Heart left ventricle (tissue), 13 donors: ENCODE data around the gene PLCB4.

Source experiments
- CTCF ChIP-seq, 12 donors: fragments of 200-600 bp; sonication (generic) in 4 of 12; IDR thresholded peaks; one replicate each; pipeline versions ENCODE4 v1.5.0 to v1.8.0; 2018 to 2022; ENCODE audit warnings: antibody characterized with exemption in 12 of 12, mild to moderate bottlenecking in 5 of 12
- POLR2A ChIP-seq, 2 donors: fragments of 450-650 bp; IDR thresholded peaks; one replicate each; pipeline ENCODE4 v1.6.1; 2017; ENCODE audit warnings: antibody characterized with exemption in 2 of 2, mild to moderate bottlenecking in 2 of 2, moderate library complexity in 2 of 2
- donor health status: ischemic (EF 13 %, LVEDD 7.1; RV severe dilation, severe dysfunction).
- donor health status: DM: no; HTN: yes; CAD: no.
- donor health status: DM: no; HTN: no; CAD: no.
- donor health status: ischemic (EF 25% LVEDD 6.9; RV normal size, moderate dysfunction).
- donor health status: ischemic (EF 25% LVEDD 5.7; RV mildly dilated, moderate dysfunction).
- donor health status: ischemic (EF 35%, LVEDD 5.7; RV mildly dilated, moderate dysfunction).
- donor health status: nonischemic (EF 11% LVEDD 7.7; RV severe dilation, severe dysfunction).
- donor health status: DM: yes; HTN: yes; CAD: no.
- donor health status: PGD.
- donor health status: ischemic (EF 29% LVEDD 5.4; RV normal size, mild dysfunction).
- donor health status: nonischemic (EF 23%, LVEDD 6.1; RV moderate dilation, normal function).

GRCh38 chr20:9403448-9403847 is 334.6 kb downstream of the PLCB4 start:
- TF ChIP-seq POLR2A (IDR thresholded peaks at IDR 0.05), result no peak
- TF ChIP-seq CTCF (IDR thresholded peaks at IDR 0.05), result no peak
